ENCODE data around the gene NCR2. TPM values are rescaled to one million over a fixed set of nuclear protein-coding genes. Genes with fewer than 3 reads are reported as not detected.

Gene NCR2
- total and polyA plus RNA-seq, 8 donors: not detected

GRCh38 chr6:41353333-41353732 is 17.9 kb downstream of the NCR2 start:
- Histone ChIP-seq H3K4me3 (no peak overlapping the region), H3K36me3 (no peaks in the 10 kb centered on the region), H3K4me1 (no peaks in the 10 kb centered on the region), H3K27ac (no peak overlapping the region), H3K27me3 (peaks cover 0 to 27% (median 0%) of the 10 kb centered on the region in 3 donors), H3K9me3 (peaks cover 0 to 4% (median 4%) of the 10 kb centered on the region in 4 donors)
- WGBS, 5 donors: 44 to 51% (median 47%) methylated on average over 3 of the region's 3 CpGs
- no peak for DNase-seq
- TF ChIP-seq POLR2A (IDR thresholded peaks at IDR 0.05): no peak
- TF ChIP-seq POLR2AphosphoS5 (IDR thresholded peaks at IDR 0.05): no peak
- no peak for TF ChIP-seq EP300 (IDR thresholded peaks at IDR 0.05)
- TF ChIP-seq CTCF (IDR thresholded peaks at IDR 0.05): no peak
- intact Hi-C loops (cut with DNase I; ENCODE audit: low total_unique reads): no loop called here

GRCh38 chr6:41355952-41356351 is 20.5 kb downstream of the NCR2 start:
- Histone ChIP-seq H3K27me3 (peaks cover 0 to 26% (median 0%) of the 10 kb centered on the region in 3 donors), H3K27ac (no peak overlapping the region), H3K4me3 (no peak overlapping the region), H3K9me3 (peaks cover 0 to 16% (median 15%) of the 10 kb centered on the region in 4 donors), H3K4me1 (no peaks in the 10 kb centered on the region), H3K36me3 (no peaks in the 10 kb centered on the region)
- intact Hi-C loops (cut with DNase I; ENCODE audit: low total_unique reads): no loop called here
- no peak for DNase-seq
- WGBS, 5 donors: 63 to 72% (median 66%) methylated on average over 4 of the region's 4 CpGs
- TF ChIP-seq POLR2A (IDR thresholded peaks at IDR 0.05) (no peak), POLR2AphosphoS5 (IDR thresholded peaks at IDR 0.05) (no peak), CTCF (IDR thresholded peaks at IDR 0.05) (no peak), EP300 (IDR thresholded peaks at IDR 0.05) (no peak)

- DNase-seq: no peak
- Histone ChIP-seq H3K36me3 (no peaks in the 10 kb centered on the region), H3K27me3 (peaks cover 0 to 17% (median 0%) of the 10 kb centered on the region in 3 donors), H3K4me3 (no peak overlapping the region), H3K4me1 (no peaks in the 10 kb centered on the region), H3K27ac (no peak overlapping the region), H3K9me3 (peaks cover 0 to 24% (median 17%) of the 10 kb centered on the region in 4 donors)
- 69 to 86% (median 78%) methylated on average over 3 of the region's 3 CpGs for WGBS, 5 donors
- intact Hi-C loops (cut with DNase I; ENCODE audit: low total_unique reads): no loop called here
- TF ChIP-seq POLR2A (IDR thresholded peaks at IDR 0.05) (no peak), CTCF (IDR thresholded peaks at IDR 0.05) (no peak), POLR2AphosphoS5 (IDR thresholded peaks at IDR 0.05) (no peak), EP300 (IDR thresholded peaks at IDR 0.05) (no peak)
Measured at GRCh38 chr6:41356825-41357224, 21.4 kb downstream of the NCR2 start.

GRCh38 chr6:41358503-41358902 is 23.1 kb downstream of the NCR2 start:
- Histone ChIP-seq H3K27me3 (peaks cover 0 to 20% (median 0%) of the 10 kb centered on the region in 3 donors), H3K4me3 (no peak overlapping the region), H3K9me3 (peaks cover 0 to 34% (median 18%) of the 10 kb centered on the region in 4 donors), H3K4me1 (no peaks in the 10 kb centered on the region), H3K36me3 (no peaks in the 10 kb centered on the region), H3K27ac (no peak overlapping the region)
- 84 to 98% (median 96%) methylated on average over 7 of the region's 7 CpGs for WGBS, 5 donors
- TF ChIP-seq POLR2AphosphoS5 (IDR thresholded peaks at IDR 0.05) (no peak), CTCF (IDR thresholded peaks at IDR 0.05) (no peak), POLR2A (IDR thresholded peaks at IDR 0.05) (no peak), EP300 (IDR thresholded peaks at IDR 0.05) (no peak)
- intact Hi-C loops (cut with DNase I; ENCODE audit: low total_unique reads): no loop called here
- no peak for DNase-seq

Data from stomach (tissue), 9 donors.